ELR (cell line): Measurements from ENCODE around the gene ZNF385C.
"Not testable (repeated sequence)": the region's sequence is repeated elsewhere in the genome, so short reads cannot be mapped to it uniquely, and the experiment has no call there.

Experiments
- DNase-seq: peaks from one replicate; pipeline ENCODE4 v3.0.0-alpha.2; 2015; ENCODE audit warnings: low read depth

ZNF385C gene

GRCh38 chr17:42019509-42020404, 78.5 kb downstream of the ZNF385C start, which contains the start of gene NKIRAS2:
TSS of gene NKIRAS2 (plus strand) at chr17:42020090. CDS start at chr17:42021578, 1,488 bp downstream.
- DNase-seq, result peak; percentile 95

GRCh38 chr17:42018988-42019387, 79.3 kb downstream of the ZNF385C start:
- no peak for DNase-seq

- peak; percentile 30 for DNase-seq
Measured at GRCh38 chr17:42018339-42018738, 79.9 kb downstream of the ZNF385C start.

- peak; percentile 77 for DNase-seq
Measured at GRCh38 chr17:42017866-42018200, 80.4 kb downstream of the ZNF385C start.

GRCh38 chr17:42016941-42017865, 81.1 kb downstream of the ZNF385C start, which contains the start of gene DNAJC7:
TSS of gene DNAJC7 (minus strand) at chr17:42017439. CDS start at chr17:42017416, 23 bp downstream.
- peak; percentile 94 for DNase-seq

- DNase-seq, result peak; percentile 32
Measured at GRCh38 chr17:42016411-42016831, 81.9 kb downstream of the ZNF385C start.

GRCh38 chr17:42013740-42014139, 84.5 kb downstream of the ZNF385C start:
- not testable (repeated sequence) for DNase-seq

- not testable (repeated sequence) for DNase-seq
Measured at GRCh38 chr17:42012363-42012762, 85.9 kb downstream of the ZNF385C start.

- peak; percentile 66 for DNase-seq
Measured at GRCh38 chr17:42010898-42011516, 87.3 kb downstream of the ZNF385C start.

- DNase-seq, result peak; percentile 59
Measured at GRCh38 chr17:42010266-42010680, 88.0 kb downstream of the ZNF385C start.

- no peak for DNase-seq
Measured at GRCh38 chr17:42009170-42009569, 89.1 kb downstream of the ZNF385C start.

- DNase-seq, result no peak
Measured at GRCh38 chr17:42005166-42005565, 93.1 kb downstream of the ZNF385C start.

GRCh38 chr17:42002792-42003301, 95.4 kb downstream of the ZNF385C start:
- DNase-seq, result peak; percentile 68

GRCh38 chr17:42002175-42002791, 96.0 kb downstream of the ZNF385C start:
- no peak for DNase-seq

- DNase-seq, result no peak
Measured at GRCh38 chr17:42001729-42002128, 96.5 kb downstream of the ZNF385C start.

- DNase-seq, result no peak
Measured at GRCh38 chr17:42000413-42001133, 97.7 kb downstream of the ZNF385C start.

GRCh38 chr17:41998497-41998896, 99.8 kb downstream of the ZNF385C start:
- no peak for DNase-seq

GRCh38 chr17:41996855-41997164, 101.5 kb downstream of the ZNF385C start:
- DNase-seq, result no peak

GRCh38 chr17:41992576-41992975, 105.7 kb downstream of the ZNF385C start:
- no peak for DNase-seq

- no peak for DNase-seq
Measured at GRCh38 chr17:41989702-41990419, 108.4 kb downstream of the ZNF385C start.
